Myocyte (in vitro differentiated cells): ENCODE results near the gene KRTAP10-5. TPM values are rescaled to one million over a fixed set of nuclear protein-coding genes. Genes with fewer than 3 reads are reported as not detected.
"Not testable (repeated sequence)": the region's sequence is repeated elsewhere in the genome, so short reads cannot be mapped to it uniquely, and the experiment has no call there.

Experiments used
- DNase-seq: peaks from one replicate; pipeline ENCODE4 v3.0.0-alpha.2; 2012; ENCODE audit warnings: low read depth
- total RNA-seq: library from RNA; depleted of rRNA; stranded (reverse); fragments of >200 nt; gene quantifications from 2 replicates; pipeline ENCODE4 v1.2.3, GENCODE V29; 2014

Gene KRTAP10-5
- total RNA-seq, 1 donor from 2014 or later: not detected

DNA sequence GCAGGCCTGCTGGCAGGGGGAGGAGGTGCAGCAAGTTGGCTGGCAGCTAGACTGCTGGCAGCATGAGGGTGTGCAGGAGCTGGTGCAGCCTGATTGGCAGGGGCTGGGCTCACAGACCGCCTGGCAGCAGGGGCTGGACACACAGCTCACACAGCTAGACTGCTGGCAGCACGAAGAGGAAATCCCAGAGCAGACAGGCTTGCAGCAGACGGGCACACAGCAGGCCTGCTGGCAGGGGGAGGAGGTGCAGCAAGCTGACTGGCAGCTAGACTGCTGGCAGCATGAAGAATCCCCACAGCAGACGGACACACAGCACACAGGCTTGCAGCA, 11.4 kb upstream of the KRTAP10-5 start:
- DNase-seq: not testable (repeated sequence)

DNA sequence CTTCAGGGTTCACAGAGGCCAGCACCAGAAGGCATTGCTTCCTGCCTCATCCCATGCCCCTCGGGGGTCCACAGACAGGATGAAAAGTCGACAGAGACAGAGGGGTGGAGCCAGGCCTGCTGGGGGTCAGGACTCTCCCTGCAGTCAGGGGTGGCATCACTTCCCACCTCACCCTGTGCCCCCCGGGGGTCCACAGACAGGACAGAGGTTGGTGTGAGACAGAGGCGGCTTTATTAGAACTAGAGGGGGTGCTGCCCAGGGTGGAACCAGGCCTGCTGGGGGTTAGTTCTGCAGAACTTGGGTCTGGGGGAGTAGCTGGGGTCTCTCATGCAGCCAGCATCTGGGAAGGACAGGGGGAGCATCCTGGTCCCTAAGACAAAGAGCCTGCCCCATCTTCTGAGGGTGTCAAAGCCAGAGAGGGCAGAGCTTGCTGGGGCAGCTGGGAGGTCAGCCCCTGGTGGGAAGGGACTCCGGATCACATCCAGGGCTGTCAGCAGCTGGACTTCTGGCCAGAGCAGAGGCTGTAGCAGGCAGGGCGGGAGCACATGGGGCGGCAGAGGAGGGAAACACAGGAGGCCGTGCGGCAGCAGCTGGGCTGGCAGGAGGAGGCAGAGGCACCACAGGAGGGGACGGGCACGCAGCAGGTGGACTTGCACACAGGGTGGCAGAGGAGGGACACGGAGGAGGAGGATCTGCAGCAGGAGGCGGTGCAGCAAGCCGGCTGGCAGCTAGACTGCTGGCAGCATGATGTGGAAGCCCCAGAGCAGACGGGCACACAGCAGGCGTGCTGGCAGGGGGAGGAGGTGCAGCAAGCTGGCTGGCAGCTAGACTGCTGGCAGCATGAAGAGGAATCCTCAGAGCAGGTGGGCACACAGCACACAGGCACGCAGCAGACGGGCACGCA, 10.7 kb upstream of the KRTAP10-5 start:
- DNase-seq: peak; percentile 10

DNA sequence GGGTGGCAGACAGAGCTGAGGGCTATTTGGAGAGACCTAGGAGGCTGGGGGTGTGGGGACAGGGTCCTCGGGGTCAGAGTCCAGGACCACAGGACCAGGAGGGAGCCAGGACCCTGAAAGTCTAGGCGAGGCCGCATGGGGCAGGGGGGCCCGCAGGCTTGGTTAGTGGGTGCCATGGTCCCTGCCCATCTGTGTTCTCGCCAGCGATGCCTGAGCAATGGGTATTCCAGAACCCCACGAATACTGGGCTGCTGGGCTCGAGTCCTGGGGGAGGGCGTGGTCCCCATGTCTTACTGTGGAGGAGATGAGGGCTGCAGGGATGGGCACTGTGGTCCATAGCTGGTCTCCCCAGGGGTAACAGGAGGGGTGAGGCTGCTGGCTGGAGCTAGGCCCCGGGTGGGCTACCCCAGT, 9.9 kb upstream of the KRTAP10-5 start:
- DNase-seq: no peak

DNA sequence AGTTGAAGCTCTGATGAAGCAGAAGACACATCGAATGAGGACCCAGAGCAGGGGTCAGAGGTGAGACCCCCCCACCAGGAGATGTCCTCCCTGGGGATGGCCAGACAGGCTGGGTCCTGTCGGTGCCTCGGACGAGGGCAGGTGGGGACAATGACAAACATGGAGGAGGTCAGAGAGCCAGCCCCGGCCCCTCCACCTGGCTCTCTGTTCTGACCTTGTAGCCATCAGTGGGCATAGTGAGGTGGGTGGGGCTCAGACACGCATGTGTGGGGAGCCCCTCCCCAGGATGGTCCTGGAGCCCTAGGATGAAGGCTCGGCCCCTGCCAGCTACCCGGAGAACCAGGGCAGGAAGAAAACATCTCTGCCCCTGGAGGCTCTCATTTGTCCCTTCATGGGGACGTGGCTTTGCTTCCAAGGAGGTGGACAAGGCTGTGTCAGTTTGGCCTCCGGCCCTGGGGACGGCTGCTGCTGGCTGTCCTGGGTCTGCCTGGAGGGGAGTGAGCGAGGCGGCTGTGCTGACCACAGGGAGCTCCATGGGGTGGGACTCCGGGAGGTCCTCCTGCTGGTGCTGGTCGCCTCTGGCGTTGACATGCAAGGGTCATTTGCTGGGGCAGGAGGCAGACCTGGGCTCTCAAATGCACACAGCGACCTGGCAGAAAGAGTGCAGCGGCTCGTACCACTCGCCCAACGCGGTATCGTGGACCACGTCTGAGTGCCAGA, 9.3 kb upstream of the KRTAP10-5 start:
- no peak for DNase-seq

DNA sequence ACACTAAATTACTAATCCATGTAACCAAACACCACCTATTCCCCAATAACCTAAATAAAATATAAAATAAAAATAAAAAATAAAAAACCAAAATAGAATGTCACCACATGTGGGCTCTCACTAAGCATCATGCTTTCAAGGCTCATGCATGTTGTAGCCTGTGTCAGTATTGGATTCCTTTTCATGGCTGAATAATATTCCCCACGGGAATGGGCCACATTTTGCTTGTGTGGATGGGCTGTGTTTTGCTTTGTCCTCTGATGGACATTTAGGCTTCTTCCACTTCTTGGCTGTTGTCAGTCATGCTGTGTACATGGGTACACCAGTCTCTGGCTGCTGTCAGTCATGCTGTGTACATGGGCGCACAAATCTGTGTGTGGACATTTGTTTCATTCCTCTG, 8.7 kb upstream of the KRTAP10-5 start:
- DNase-seq: no peak

DNA sequence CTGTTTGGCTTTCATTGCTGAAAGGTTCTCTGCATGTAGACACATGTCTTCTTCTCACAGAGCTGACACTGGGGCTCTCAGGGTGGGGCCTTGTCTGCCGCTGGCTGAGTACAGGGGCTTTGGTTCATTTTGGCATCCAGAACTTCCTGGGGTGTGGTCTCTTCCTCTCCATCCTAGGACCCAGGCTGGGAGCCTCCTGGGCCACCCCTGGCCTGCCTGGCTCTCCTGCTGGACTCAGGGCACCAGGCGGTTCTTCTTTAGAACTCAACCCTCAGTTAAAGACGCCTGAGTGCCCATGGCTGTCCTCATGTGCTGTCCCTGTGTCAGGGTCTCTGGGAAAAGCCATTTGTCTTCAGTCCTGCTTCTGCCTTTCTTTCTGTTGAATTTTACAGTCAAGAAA, 5.5 kb upstream of the KRTAP10-5 start:
- no peak for DNase-seq

DNA sequence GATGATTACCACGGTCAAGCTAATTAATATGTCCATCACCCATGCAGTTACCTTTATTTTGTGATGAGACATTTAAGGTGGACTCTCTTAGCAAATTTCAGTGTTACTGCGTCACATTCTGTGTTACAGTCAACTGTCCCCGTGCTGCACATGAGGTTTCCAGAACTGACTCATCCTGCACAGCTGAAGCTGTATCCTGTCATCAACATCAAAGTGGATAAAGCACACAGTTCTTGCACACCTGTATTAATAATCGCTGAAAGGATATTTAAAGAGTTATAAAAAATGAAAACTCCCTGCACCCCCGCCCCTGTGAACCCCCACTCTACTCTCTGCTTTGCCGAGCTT, 3.4 kb upstream of the KRTAP10-5 start:
- DNase-seq: no peak

DNA sequence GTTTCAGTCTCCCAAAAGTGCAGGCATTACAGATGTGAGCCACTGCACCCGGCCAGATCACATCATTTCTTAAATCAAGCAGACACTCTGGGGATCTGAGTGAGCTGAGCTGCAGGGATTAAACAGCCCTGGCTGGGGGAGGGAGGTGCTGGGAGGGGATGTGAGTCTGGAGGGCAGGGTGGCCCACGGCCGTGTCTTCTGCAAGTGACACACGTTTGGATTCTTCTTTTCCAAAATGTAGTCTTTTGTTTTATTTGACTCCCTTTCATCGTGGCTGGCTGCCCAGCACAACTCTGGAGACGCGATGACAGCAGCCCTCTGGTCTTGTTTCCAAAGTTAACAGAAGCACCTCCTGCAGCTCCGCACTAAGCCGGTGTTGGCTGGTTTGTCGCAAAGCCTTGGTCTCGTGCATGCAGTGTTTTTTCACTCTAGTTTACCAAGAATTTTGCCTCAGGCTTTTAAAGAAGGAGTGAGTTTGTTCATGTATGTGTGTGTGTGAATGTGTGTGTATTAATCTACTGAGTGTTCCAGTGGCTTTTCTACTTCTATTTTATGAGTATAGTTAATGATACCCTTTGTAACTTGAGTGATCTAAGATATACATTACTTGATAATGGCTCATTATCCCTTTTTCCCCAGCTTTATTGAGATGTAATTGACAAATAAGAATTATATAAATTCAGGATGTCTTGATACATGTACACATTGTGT, 2.8 kb upstream of the KRTAP10-5 start:
- no peak for DNase-seq

DNA sequence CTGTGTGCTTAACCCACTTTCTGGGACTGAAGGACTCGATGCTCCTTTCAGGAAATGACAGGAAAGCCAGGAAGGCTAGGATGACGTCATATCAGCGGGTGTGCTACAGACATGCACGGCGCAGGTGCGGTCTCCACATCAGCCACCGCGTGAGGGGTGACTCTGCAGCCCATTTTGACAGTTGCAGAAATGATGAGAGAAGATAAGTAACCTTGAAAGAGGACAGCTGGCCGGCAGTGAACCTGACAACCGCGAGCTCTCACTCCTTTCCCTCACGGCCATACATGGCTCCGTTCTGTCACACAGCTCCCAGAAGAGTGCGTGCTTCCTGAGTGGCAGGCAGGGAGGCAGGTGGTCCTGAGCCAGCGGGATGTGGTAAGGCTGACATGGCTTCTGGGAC, 1.7 kb upstream of the KRTAP10-5 start:
- DNase-seq: no peak

DNA sequence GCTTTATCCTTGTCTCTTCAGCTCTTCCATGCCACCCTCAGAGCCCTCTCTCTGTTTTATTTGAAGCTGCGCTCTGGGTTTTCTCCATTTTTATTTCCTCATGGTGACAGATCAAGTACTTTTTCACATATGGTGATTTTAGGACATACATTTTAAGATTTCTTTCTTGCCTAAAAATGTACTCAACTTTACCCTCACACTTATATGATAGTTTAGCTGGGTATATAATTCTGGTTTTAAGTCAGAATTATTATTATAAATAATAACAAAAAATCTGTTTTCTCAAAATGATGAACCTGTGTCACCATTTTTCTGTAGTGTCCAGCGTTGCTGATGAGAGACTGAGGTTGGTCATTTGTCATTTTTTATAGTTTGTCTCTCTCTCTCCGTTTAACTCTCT, 754 bp upstream of the KRTAP10-5 start:
- no peak for DNase-seq

DNA sequence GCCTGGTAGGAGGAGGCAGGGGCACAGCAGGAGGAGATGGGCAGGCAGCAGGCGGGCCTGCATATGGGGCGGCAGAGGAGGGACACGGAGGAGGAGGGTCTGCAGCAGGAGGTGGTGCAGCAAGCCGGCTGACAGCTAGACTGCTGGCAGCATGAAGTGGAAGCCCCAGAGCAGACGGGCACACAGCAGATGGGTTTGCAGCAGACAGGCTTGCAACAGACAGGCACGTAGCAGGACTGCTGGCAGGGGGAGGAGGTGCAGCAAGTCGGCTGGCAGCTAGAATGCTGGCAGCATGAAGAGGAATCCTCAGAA, 615 bp downstream of the KRTAP10-5 start:
- no peak for DNase-seq

DNA sequence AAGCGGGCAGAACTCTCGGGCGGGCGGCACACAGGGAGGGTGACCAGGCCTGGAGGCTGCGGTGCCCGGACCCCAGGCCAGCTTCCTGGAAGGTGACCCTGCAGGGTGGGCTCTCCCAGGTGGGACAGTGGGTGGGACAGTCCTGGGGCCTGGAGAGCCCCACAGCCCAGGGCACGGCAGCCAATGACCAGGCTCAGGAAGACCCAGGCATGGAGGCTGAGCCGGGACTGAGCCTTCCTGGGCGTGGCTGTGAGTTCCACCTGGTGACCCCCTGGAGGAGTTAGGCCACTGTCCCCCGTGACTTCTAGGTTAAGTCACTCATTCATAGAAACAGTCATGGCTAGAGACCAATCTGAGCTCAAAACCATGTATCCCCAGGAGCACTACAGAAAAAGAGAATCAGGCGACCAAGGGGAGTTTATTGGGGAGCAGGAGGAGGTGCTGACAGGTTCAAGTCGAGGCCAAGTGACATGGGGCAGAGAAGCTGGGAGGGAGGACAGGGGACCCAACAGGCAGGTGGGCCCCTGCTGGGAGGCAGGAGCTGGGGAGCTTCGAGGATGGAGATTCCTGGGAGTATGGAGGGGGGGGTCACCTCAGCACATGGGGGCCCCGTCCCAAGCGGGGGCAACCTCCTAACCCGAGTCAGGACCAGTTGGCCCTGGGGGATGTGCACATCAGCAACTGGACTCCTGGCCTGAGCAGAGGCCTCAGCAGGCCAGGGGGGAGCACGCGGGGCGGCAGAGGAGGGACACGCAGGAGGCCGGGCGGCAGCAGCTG, 1.2 kb downstream of the KRTAP10-5 start:
- DNase-seq: no peak

DNA sequence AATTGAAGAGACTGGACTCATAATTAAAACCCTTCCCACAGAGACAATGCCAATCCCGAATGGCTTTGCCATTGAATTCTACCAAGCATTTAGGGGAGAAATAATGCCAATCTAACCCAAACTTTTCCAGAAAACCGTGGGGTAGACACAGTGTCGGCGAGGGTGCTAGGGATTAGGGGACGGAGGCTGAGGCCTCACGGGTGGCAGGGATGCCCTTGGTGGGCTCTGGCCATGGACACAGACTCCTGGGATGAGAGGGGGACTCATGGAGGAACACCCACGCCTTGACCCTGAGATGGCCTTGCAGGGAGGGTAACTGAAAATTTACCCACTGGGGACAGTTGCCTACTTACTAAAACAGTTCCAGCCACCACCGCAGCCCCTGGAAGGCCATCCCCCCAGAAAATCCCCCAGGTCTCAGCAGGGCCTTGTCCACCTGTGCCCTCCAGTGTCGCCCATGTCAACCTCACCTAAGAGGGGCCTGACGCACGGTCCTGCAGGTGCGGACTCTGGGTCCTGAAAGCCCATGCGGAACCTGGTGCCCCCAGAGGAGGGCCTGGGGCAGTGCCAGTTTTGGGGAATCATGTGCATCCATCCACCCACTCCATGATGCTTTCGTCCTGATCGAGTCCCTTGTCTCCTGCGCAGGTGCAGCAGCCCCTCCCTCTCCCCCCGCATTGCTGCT, 1.9 kb downstream of the KRTAP10-5 start:
- no peak for DNase-seq

DNA sequence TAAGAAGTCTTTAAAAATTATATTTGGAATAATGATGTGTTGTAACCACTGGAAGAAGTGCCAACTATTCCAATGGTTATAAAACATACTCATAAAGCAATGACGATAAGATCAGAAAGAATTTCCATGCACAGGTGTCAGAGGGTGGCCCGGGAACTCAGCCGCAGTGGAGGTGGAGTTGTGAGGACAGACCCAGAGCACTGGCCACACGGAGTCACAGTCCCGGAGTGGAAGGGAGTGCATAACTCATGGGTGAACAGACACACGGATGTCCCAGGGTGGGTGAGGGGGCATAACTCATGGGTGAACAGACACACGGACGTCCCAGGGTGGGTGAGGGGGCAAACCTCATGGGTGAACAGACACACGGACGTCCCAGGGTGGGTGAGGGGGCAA, 4.4 kb downstream of the KRTAP10-5 start:
- no peak for DNase-seq

DNA sequence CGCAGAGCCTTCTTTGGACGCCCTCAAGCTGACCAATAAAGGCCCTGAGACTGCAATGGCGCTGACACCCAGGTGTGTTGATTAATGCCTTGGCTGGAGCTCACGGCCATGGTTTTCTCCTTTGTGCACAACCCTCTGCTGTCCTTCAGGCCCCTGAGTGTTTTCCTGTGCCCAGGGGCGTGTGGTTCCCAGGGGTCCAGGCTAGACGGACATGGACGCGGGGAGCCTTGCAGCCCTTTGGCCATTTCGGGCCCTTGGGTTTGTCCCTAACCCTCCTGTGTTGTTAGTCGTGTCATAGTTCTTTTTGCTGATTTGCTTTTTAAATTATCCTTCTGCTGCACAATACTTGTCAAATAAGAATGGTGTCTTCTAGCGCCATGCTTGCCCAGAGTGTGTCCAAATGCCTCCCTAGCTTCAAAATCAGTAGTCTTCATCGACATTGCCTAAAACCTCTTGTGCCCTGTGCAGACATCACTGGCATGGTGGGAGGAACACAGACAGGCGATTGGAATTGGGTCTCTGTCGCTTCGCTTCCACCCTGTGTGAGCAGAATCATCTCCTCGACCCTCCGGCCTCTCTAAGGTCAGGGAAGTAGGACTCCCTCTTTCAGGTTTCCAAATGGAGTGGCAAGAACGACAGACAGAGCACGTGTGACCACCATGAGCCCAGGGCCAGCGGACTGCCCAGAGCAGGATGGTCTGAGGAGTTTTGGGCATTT, 4.9 kb downstream of the KRTAP10-5 start:
- DNase-seq: no peak

DNA sequence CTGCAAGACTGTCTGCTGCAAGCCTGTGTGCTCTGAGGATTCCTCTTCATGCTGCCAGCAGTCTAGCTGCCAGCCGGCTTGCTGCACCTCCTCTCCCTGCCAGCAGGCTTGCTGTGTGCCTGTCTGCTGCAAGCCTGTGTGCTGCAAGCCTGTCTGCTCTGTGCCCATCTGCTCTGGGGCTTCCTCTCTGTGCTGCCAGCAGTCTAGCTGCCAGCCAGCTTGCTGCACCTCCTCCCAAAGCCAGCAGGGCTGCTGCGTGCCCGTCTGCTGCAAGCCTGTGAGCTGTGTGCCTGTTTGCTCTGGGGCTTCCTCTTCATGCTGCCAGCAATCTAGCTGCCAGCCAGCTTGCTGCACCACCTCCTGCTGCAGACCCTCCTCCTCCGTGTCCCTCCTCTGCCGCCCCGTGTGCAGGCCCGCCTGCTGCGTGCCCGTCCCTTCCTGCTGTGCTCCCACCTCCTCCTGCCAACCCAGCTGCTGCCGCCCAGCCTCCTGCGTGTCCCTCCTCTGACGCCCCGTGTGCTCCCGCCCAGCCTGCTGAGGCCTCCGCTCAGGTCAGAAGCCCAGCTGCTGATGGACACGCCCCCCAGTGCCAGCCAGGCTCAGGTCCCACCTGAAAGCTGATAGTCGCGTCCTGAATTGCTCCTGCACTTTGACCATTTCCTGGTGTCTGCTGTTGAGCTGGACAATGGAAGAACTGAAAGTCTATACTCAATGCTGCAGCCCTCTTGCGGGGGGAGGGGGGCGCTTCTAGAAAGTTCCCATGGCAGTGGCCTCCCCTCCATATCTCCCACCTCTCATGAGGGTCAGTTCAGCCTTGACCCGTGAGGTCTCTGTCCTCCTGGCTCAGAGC, 5.7 kb downstream of the KRTAP10-5 start:
- DNase-seq: no peak

DNA sequence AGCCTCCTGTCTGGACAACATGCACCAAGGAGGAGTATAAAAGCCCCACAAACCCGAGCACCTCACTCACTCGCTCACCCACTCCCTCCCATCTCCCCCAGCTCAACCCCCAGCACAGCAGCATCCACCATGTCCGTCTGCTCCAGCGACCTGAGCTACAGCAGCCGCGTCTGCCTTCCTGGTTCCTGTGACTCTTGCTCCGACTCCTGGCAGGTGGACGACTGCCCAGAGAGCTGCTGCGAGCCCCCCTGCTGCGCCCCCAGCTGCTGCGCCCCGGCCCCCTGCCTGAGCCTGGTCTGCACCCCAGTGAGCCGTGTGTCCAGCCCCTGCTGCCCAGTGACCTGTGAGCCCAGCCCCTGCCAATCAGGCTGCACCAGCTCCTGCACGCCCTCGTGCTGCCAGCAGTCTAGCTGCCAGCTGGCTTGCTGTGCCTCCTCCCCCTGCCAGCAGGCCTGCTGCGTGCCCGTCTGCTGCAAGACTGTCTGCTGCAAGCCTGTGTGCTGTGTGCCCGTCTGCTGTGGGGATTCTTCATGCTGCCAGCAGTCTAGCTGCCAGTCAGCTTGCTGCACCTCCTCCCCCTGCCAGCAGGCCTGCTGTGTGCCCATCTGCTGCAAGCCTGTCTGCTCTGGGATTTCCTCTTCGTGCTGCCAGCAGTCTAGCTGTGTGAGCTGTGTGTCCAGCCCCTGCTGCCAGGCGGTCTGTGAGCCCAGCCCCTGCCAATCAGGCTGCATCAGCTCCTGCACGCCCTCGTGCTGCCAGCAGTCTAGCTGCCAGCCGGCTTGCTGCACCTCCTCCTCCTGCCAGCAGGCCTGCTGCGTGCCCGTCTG, 6.6 kb downstream of the KRTAP10-5 start, which contains the start of gene KRTAP10-4:
Gene KRTAP10-4 (plus strand): TSS at position 100 of the 827 bp plus-strand sequence. CDS start 30 bp downstream, at position 130.
- DNase-seq: not testable (repeated sequence)

DNA sequence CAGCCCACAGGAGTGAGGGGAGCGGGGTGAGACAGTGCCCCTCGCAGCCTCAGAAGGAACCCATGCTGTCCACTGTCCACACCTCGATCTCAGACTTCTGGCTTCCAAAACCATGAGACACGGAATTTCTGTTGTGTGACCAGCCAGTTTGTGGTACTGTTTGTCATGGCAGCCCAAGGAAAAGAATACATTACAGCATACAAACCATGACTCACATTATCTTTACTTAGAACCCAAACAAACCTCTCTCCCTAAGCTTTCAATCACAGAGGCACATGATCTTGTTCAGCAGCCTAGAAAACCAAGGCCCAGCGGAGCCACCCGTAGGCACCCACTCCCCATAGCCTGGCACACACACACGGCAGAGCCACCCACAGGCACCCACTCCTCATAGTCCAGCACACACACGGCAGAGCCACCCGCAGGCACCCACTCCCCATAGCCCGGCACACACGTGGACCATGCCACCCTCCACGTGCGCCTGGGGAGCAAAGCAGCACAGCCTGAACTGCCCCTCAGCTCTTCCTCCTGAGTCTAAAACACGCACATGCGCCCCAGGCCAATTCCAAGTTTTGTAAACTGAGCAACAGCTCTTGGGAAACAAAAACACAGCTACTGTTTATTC, 7.3 kb downstream of the KRTAP10-5 start:
- no peak for DNase-seq
